Measurements from ENCODE around the gene ZFYVE19.

- TF ChIP-seq CTCF (IDR thresholded peaks at IDR 0.05) = no peak
- no peak for TF ChIP-seq POLR2A (IDR thresholded peaks at IDR 0.05)
These were observed 12.2 kb downstream of the ZFYVE19 start for GRCh38 chr15:40819048-40819447.
